Keratinocyte (primary cell): Measurements from ENCODE around the gene TLR8.

Experiments used
- EZH2 ChIP-seq: IDR thresholded peaks from one replicate; pipeline ENCODE4 v1.6.1; 2012; ENCODE audit warnings: inconsistent platforms, mild to moderate bottlenecking, low read length, moderate library complexity
- TF ChIP-seq, protein P1 (sequence below), 3 experiments: IDR thresholded peaks in 1 of 3; conservative IDR thresholded peaks in 1 of 3; optimal IDR thresholded peaks in 1 of 3; 2 replicates in 2 of 3; 3 replicates in 1 of 3; pipeline versions ENCODE3 to v1.5.1; 2011; ENCODE audit warnings: low read length in 3 of 3, mild to moderate bottlenecking in 3 of 3, moderate library complexity in 2 of 3, control low read depth in 1 of 3, inconsistent platforms in 1 of 3; ENCODE audit not compliant: insufficient read depth in 2 of 3; ENCODE audit errors: extremely low read depth in 1 of 3

DNA sequence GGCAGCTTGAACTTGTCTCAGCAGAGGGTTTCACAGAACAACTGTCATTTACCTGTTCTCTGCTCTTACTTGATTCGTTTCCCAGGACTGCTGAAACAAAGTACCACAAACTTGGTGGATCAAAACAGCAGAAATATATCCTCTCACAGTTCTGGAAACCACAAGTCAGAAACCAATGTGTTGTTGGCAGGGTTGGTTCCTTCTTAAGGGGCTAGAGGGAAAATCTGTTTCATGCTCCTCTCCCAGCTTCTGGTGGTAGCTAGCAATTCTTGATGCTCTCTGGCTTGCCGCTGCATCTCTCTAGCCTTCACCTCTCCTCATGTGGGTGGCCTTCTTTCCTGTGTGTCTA is 4.7 kb downstream of the TLR8 start:
- TF ChIP-seq, protein P1, sequence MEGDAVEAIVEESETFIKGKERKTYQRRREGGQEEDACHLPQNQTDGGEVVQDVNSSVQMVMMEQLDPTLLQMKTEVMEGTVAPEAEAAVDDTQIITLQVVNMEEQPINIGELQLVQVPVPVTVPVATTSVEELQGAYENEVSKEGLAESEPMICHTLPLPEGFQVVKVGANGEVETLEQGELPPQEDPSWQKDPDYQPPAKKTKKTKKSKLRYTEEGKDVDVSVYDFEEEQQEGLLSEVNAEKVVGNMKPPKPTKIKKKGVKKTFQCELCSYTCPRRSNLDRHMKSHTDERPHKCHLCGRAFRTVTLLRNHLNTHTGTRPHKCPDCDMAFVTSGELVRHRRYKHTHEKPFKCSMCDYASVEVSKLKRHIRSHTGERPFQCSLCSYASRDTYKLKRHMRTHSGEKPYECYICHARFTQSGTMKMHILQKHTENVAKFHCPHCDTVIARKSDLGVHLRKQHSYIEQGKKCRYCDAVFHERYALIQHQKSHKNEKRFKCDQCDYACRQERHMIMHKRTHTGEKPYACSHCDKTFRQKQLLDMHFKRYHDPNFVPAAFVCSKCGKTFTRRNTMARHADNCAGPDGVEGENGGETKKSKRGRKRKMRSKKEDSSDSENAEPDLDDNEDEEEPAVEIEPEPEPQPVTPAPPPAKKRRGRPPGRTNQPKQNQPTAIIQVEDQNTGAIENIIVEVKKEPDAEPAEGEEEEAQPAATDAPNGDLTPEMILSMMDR (optimal IDR thresholded peaks at IDR 0.05 in 1 of 3, IDR thresholded peaks at IDR 0.05 in 1 of 3, conservative IDR thresholded peaks at IDR 0.05 in 1 of 3; ENCODE audit: extremely low read depth in 1 of 3, insufficient read depth in 2 of 3, low read length in 3 of 3) = no peak
- no peak for TF ChIP-seq EZH2
